Chondrocyte (in vitro differentiated cells): ENCODE measurements around the gene FGF18. TPM values are rescaled to one million over a fixed set of nuclear protein-coding genes. Genes with fewer than 3 reads are reported as not detected.

Experiments
- DNase-seq: peaks from one replicate; pipeline ENCODE4 v3.0.0; 2021; ENCODE audit warnings: mixed read lengths, low spot score
- H3K27ac Mint-ChIP-seq: one replicate; pipeline ENCODE4 v1.8.0; 2021; ENCODE audit warnings: mild to moderate bottlenecking, moderate library complexity, mixed read lengths; ENCODE audit not compliant: unreplicated experiment
- H3K27me3 Mint-ChIP-seq: 2 replicates; pipeline ENCODE4 v1.8.0; 2021; ENCODE audit warnings: low read depth, mixed read lengths
- H3K36me3 Mint-ChIP-seq: 2 replicates; pipeline ENCODE4 v1.8.0; 2021; ENCODE audit warnings: low read depth, mixed read lengths
- H3K4me1 Mint-ChIP-seq: 2 replicates; pipeline ENCODE4 v1.8.0; 2021; ENCODE audit warnings: low read depth, mild to moderate bottlenecking, mixed read lengths
- H3K4me3 Mint-ChIP-seq: one replicate; pipeline ENCODE4 v1.8.0; 2021; ENCODE audit warnings: mild to moderate bottlenecking, moderate library complexity, mixed read lengths; ENCODE audit not compliant: unreplicated experiment
- H3K9me3 Mint-ChIP-seq: 2 replicates; pipeline ENCODE4 v1.8.0; 2021; ENCODE audit warnings: low read depth, mixed read lengths
- CTCF ChIP-seq: fragments of 200-600 bp; sonication (generic); IDR thresholded peaks from 2 replicates; pipeline ENCODE4 v1.5.0; 2021; ENCODE audit warnings: antibody characterized with exemption, mild to moderate bottlenecking, moderate library complexity
- total RNA-seq: library from RNA; stranded (reverse); gene quantifications from 3 replicates; pipeline ENCODE4 v1.2.1, GENCODE V29; 2021

The FGF18 gene
- total RNA-seq, 1 donor from 2014 or later = 2.1 TPM

GRCh38 chr5:171450423-171451331 is 31.2 kb downstream of the FGF18 start:
- H3K9me3 Mint-ChIP-seq = no peaks in the 10 kb centered on the region
- no peak for DNase-seq
- H3K36me3 Mint-ChIP-seq = peaks cover 2% of the 10 kb centered on the region
- peaks cover 18% of the 10 kb centered on the region for H3K4me1 Mint-ChIP-seq
- peak overlapping the region; percentile 53 for H3K4me3 Mint-ChIP-seq
- TF ChIP-seq CTCF = peak; percentile 46
- peaks cover 7% of the 10 kb centered on the region for H3K27me3 Mint-ChIP-seq
- peak overlapping the region; percentile 73 for H3K27ac Mint-ChIP-seq

- no peak for TF ChIP-seq CTCF
- peak overlapping the region; percentile 35 for H3K4me3 Mint-ChIP-seq
- no peaks in the 10 kb centered on the region for H3K9me3 Mint-ChIP-seq
- H3K27me3 Mint-ChIP-seq = peaks cover 7% of the 10 kb centered on the region
- DNase-seq = no peak
- peaks cover 15% of the 10 kb centered on the region for H3K4me1 Mint-ChIP-seq
- H3K27ac Mint-ChIP-seq = no peak overlapping the region
- peaks cover 2% of the 10 kb centered on the region for H3K36me3 Mint-ChIP-seq
These were observed 32.0 kb downstream of the FGF18 start for GRCh38 chr5:171451421-171451820.

DNA sequence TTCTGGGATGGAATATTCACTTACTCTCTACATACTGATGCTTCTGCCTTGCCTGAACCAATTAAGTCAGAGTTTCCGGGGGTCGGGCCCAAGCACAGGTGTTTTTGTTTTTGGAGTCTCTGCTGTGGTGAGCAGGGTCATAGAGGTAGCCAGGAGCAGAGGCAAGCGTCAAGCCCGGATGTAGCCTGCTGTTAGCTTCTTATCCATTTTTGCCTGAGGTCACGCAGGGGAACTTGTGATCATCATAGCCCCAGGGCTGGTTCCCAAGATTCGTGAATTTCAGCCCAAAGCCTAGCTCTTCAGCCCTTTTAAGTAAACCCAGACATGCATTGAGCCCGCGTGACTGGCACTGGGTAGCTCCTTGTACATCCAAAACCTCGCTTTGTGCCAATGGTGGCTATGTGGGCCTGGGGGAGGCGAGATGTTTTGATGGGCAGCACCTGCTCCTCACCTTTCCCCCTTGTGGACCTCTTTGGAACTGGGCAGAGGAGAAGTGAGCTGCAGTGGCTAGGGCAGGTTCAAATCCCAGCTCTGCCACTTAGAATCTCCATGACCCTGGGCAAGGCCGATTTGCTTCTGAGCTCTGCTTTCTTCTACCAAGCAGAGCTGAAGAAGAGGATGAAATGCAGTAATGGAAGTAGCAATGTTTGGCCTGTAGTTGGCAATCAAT is 33.7 kb downstream of the FGF18 start:
- Mint-ChIP-seq H3K36me3 (peaks cover 5% of the 10 kb centered on the region), H3K4me1 (peaks cover 15% of the 10 kb centered on the region), H3K27ac (no peak overlapping the region), H3K9me3 (no peaks in the 10 kb centered on the region), H3K4me3 (no peak overlapping the region), H3K27me3 (peaks cover 4% of the 10 kb centered on the region)
- DNase-seq = no peak
- TF ChIP-seq CTCF = peak; percentile 19

GRCh38 chr5:171453988-171454387 is 34.5 kb downstream of the FGF18 start:
- no peak for TF ChIP-seq CTCF
- H3K4me3 Mint-ChIP-seq = no peak overlapping the region
- peaks cover 15% of the 10 kb centered on the region for H3K4me1 Mint-ChIP-seq
- no peaks in the 10 kb centered on the region for H3K27me3 Mint-ChIP-seq
- H3K36me3 Mint-ChIP-seq = peaks cover 5% of the 10 kb centered on the region
- H3K9me3 Mint-ChIP-seq = no peaks in the 10 kb centered on the region
- H3K27ac Mint-ChIP-seq = no peak overlapping the region
- no peak for DNase-seq

DNA sequence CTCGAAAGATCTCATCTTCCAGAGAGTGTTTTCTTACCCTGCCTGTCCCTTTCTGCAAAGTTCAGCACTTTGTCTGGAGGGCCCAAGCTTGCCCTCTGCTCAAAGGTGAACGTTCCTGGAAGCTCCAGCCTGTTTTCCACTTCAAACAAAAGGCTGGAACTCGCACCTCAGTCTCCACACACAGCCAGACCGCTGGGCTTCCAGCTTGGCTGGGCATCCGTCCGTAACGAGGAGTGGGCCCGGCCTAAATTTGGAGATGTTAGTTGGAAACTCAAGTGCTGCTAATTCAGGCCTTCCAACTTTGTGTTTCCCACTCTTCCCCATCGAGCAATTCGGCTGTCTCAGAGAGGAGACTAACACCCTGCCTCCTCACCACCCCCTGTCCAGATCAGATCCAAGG is 35.1 kb downstream of the FGF18 start:
- no peak for TF ChIP-seq CTCF
- Mint-ChIP-seq H3K4me3 (no peak overlapping the region), H3K4me1 (peaks cover 13% of the 10 kb centered on the region), H3K27ac (no peak overlapping the region), H3K36me3 (peaks cover 5% of the 10 kb centered on the region), H3K27me3 (no peaks in the 10 kb centered on the region), H3K9me3 (no peaks in the 10 kb centered on the region)
- no peak for DNase-seq
